ENCODE measurements around the gene KNDC1.
"Not testable (repeated sequence)": the region's sequence is repeated elsewhere in the genome, so short reads cannot be mapped to it uniquely, and the experiment has no call there.

Gene KNDC1, protein sequence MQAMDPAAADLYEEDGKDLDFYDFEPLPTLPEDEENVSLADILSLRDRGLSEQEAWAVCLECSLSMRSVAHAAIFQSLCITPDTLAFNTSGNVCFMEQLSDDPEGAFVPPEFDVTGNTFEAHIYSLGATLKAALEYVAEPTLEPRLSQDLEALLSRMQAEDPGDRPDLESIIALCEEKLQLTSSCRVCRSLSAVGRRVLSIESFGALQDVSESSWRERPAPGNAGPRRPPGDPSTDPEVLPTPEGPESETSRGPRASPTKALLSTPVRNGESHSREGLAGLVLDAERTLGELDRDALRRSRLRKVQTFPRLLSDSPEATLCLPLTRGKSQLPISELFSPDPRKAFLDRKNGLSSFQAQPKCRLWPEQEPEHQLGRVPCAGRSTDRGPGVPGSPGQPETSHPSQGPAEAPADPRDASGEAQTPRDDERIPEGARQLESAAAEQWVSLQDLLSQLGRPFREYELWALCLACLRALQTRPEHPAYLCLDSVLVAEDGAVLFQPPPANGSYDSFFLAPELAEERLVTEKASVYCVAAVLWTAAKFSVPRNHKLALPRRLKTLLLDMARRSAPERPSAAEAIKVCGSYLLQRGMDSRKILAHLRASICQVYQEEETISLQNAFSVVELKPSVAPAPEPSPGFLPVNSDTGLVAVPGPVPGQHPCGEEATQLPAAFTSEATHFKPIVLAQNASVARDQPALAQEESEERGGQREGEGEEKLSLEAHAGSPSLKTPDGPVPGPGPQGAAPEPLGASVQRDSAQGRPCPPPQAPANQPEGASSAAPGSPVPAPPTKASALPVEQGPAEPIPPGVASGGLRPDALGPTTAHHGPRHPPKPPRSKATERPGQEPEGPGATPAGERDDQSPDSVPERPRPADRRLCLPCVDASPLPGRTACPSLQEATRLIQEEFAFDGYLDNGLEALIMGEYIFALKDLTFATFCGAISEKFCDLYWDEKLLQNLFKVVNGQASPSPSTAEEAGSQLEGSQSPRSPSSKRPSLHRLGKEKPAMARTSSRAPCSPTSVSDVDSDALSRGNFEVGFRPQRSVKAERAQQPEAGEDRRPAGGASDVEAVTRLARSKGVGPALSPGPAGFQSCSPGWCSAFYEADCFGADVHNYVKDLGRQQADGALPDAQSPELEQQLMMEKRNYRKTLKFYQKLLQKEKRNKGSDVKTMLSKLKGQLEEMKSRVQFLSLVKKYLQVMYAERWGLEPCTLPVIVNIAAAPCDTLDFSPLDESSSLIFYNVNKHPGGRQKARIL (N-terminal part only)

DNA sequence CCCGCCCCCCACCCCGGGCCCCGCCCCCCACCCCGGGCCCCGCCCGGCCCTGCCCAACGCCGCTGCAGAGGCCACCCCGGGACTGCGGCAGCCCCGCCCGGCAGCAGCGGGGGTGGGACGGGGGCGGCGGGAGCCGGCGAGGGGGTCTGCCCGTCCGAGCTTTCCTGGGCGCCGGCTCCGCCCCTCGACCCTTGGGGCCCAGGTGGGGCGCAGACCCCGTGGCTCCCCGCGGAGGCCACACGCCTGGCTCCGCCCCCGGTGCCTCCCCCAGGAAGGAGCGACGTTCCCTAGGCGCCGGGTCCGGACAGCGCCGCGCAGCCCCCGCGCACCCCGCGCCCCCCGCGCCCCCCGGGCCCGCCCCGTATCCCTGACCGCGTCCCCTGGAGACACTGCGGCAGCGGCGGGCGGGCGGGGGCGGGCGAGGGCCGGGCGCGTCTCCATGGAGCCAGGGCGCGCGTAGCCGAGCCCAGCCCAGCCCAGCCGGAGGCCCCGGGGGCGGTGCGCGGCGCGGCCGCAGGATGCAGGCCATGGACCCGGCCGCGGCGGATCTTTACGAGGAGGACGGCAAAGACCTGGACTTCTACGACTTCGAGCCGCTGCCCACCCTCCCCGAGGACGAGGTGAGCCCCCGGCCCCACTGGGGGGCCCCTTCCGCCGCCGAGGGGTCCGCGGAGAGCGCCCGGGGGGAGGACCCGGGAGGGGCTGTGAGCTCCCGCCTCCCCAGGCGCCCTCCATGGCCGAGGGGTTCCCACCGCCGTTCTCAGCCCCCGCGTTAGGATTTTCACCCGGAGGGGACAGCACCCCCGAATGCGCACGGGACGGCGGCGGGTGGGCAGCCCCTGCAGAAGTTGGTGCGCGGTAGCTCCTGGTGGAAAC lies at the start of gene KNDC1:
KNDC1 (plus strand) TSS at position 270 of the 876 bp plus-strand sequence; CDS start at position 519, 249 bp downstream.
- POLR2A ChIA-PET, result no interaction called here
- DNase-seq (ENCODE audit: low read depth, low spot score), result no peak
- peak within 1 kb of the TSS; percentile 41 for H3K4me3 ChIP-seq (ENCODE audit: low read depth, low read length)
- CTCF ChIA-PET, result interaction anchor here (1.1 to 1.7 kb wide), 2 partner anchors 17 to 169 kb away, joined by 4 to 5 read pairs; no protein-coding TSS in a partner anchor
- TF ChIP-seq, protein P1, sequence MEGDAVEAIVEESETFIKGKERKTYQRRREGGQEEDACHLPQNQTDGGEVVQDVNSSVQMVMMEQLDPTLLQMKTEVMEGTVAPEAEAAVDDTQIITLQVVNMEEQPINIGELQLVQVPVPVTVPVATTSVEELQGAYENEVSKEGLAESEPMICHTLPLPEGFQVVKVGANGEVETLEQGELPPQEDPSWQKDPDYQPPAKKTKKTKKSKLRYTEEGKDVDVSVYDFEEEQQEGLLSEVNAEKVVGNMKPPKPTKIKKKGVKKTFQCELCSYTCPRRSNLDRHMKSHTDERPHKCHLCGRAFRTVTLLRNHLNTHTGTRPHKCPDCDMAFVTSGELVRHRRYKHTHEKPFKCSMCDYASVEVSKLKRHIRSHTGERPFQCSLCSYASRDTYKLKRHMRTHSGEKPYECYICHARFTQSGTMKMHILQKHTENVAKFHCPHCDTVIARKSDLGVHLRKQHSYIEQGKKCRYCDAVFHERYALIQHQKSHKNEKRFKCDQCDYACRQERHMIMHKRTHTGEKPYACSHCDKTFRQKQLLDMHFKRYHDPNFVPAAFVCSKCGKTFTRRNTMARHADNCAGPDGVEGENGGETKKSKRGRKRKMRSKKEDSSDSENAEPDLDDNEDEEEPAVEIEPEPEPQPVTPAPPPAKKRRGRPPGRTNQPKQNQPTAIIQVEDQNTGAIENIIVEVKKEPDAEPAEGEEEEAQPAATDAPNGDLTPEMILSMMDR (IDR thresholded peaks at IDR 0.05; ENCODE audit: insufficient read depth, low read length, missing control alignments), result no peak

DNA sequence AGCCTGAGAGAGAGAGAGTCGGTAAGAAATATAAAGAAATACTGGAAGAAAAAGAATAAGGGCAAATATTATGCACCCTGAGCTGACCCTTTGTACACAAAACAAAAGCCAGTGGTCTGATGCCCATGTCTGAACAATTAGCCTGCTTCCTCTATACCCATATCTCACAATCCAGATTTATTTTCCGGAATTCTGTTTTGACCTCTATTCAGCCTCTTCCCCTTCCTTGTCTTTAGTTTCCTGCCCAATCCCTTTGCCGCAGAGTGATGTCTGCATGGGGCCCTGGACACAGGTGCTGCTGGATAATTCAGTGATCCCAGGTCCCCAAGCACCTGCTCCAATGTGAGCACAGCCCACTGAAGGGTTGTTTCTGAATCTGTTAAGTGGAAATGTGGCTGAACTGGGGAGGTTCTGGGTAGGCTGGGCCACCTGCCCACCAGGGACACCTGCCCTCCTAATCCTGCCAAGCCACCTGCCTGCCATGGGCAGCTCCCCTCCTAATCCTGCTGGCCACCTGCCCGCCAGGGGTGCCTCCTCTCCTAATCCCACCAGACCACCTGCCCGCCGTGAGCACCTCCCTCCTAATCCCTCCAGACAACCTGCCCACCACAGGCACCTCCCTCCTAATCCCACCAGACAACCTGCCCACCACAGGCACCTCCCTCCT lies 49.3 kb upstream of the KNDC1 start:
- DNase-seq (ENCODE audit: low read depth, low spot score), result no peak
- H3K4me3 ChIP-seq (ENCODE audit: low read depth, low read length), result no peak overlapping the region
- TF ChIP-seq, protein P1 (IDR thresholded peaks at IDR 0.05; ENCODE audit: insufficient read depth, low read length, missing control alignments), result no peak
- POLR2A ChIA-PET, result no interaction called here
- CTCF ChIA-PET, result no interaction called here

GRCh38 chr10:133111640-133112039 lies 48.4 kb upstream of the KNDC1 start:
- H3K4me3 ChIP-seq (ENCODE audit: low read depth, low read length); CTCF ChIA-PET; POLR2A ChIA-PET; DNase-seq (ENCODE audit: low read depth, low spot score): not testable (repeated sequence)

DNA sequence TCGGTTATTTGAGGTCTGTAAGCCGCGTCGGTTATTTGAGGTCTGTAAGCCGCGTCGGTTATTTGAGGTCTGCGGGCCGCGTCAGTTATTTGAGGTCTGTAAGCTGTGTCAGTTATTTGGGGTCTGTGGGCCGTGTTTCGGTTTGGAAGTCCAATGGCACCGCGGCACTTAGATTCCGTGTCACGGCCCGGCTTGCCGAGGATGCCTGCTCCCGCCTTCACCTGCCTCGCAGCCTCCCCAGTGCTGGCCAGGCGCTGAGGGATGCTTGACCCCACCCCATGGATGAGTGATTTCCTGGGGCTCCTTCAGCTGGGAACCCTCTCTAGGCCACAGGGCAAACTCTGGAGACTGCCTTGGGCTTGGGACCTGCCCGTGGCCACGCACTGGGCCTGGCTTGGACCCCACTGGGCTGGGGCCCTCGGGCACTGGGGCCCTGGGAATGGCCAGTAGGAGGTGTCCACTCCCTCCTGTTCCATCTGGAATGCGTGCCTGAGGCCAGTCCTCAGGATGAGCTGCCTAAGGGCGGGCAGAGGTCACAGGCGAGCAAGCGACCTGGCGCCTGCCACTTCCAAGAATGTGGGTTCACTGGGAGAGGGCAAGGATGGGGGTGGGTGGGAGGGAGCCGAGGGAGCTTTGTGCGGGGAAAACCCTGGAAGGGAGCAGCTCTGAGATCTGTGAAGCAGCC lies 46.7 kb upstream of the KNDC1 start:
- CTCF ChIA-PET, result interaction anchor here (0.6 kb wide), 1 partner anchor 443 kb away, joined by 3 read pairs; no protein-coding TSS in a partner anchor
- DNase-seq (ENCODE audit: low read depth, low spot score), result no peak
- POLR2A ChIA-PET, result no interaction called here
- H3K4me3 ChIP-seq (ENCODE audit: low read depth, low read length), result no peak overlapping the region
- TF ChIP-seq, protein P1 (IDR thresholded peaks at IDR 0.05; ENCODE audit: insufficient read depth, low read length, missing control alignments), result no peak

GRCh38 chr10:133113847-133114246 lies 46.2 kb upstream of the KNDC1 start:
- no peak for DNase-seq (ENCODE audit: low read depth, low spot score)
- CTCF ChIA-PET, result no interaction called here
- POLR2A ChIA-PET, result no interaction called here
- no peak overlapping the region for H3K4me3 ChIP-seq (ENCODE audit: low read depth, low read length)
- TF ChIP-seq, protein P1 (IDR thresholded peaks at IDR 0.05; ENCODE audit: insufficient read depth, low read length, missing control alignments), result no peak
